ENCODE measurements around the gene FRMD4B. TPM values are rescaled to one million over a fixed set of nuclear protein-coding genes. Genes with fewer than 3 reads are reported as not detected.

Gene FRMD4B
- total RNA-seq, 1 donor from 2014 or later, result 53.5 TPM

DNA sequence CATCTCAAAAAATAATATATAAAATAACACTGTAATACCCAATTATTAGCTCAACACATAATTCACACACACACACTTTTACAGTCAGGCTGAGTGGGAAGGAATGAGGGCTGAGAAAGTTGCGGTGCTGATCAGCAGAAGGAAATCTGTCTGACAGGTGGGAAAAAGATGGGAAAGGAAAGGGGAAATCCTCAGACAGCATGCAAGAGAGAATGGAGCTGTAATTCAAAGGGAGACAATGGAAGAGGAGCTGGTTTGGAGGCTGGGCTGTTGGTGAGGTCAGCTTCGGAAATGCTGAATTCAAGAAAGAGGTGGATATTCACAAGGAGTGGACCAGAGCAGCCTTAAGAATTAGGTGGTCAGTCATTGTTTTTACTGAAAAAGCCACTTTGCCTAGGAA lies 141.8 kb downstream of the FRMD4B start:
- DNase-seq (ENCODE audit: extremely low spot score in 2 of 2), result no peak
- Histone ChIP-seq H3K9me3 (no peaks in the 10 kb centered on the region), H3K4me3 (no peak overlapping the region), H3K36me3 (no peaks in the 10 kb centered on the region), H3K4me1 (no peaks in the 10 kb centered on the region), H3K27ac (no peak overlapping the region), H3K27me3 (no peaks in the 10 kb centered on the region)
- intact Hi-C loops (cut with DNase I), result no loop called here
- TF ChIP-seq CTCF (IDR thresholded peaks at IDR 0.05), result no peak
- no peak for TF ChIP-seq POLR2AphosphoS5 (IDR thresholded peaks at IDR 0.05; ENCODE audit: insufficient read depth in 1 of 2, low read depth in 1 of 2)
- TF ChIP-seq POLR2A (IDR thresholded peaks at IDR 0.05), result no peak

DNA sequence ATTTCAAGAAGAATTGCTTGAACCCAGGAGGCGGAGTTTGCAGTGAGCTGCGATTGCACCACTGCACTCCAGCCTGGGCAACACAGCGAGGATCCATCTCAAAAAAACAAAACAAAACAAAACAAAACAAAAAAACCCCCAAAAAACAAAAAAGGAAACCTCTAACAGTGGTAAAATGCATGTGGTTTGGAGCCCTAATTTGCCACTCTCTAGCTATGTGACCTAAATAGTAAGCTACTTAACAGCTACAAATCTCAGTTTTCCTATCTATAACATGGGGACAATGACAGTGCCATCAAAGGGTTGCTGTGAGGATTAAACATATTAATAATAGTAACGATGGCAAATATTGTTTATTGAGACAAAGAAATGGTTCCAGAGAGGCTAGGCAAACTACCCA lies 144.1 kb downstream of the FRMD4B start:
- no peak for DNase-seq (ENCODE audit: extremely low spot score in 2 of 2)
- no peak overlapping the region for H3K27ac ChIP-seq
- H3K27me3 ChIP-seq, result no peaks in the 10 kb centered on the region
- H3K36me3 ChIP-seq, result no peaks in the 10 kb centered on the region
- H3K9me3 ChIP-seq, result no peaks in the 10 kb centered on the region
- H3K4me3 ChIP-seq, result no peak overlapping the region
- intact Hi-C loops (cut with DNase I), result no loop called here
- peaks cover 5% of the 10 kb centered on the region for H3K4me1 ChIP-seq
- TF ChIP-seq POLR2AphosphoS5 (IDR thresholded peaks at IDR 0.05; ENCODE audit: insufficient read depth in 1 of 2, low read depth in 1 of 2), result no peak
- no peak for TF ChIP-seq CTCF (IDR thresholded peaks at IDR 0.05)
- TF ChIP-seq POLR2A (IDR thresholded peaks at IDR 0.05), result no peak

DNA sequence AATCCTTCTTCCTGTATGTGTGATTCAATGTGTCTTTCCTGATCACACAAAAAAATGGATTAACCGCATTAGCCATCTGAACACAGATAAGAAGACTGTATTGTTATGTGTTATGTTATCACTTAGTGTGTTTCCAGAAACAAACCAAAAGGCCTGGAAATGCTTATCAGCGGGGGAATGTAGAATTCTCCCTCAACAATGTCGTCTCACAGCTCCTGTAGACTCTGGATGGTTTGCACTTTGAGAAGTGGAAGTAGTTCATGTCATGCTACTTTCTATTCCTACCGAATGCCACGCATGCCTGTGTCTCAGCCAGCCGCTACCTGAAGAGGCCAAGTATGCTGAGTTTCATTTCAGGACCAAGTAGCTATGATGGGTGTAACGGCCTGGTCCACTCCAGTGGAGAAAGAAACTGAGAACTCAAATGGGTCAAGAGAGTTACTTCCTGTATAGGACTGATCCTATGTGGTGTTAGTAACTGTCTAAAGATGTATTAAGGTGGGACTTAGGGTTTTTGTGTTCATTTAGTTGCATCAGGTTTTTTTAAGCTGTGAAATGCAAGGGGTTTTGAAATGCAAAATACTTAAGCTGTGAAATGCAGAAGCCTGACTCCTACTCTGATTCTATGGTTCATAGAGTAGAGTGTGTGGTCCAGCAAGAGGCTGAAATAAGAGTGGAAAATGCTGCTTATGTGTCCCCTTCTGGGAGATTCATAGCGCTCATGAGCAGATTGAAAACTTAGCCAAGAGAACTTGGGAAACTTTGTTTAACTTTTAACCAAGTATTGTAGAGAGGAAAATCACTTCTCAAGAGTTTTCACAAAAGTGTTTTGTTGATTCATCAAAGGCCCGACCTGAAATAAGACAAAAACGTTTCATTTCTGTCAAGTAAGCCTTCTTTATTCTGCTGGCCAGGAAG lies 145.0 kb downstream of the FRMD4B start:
- Histone ChIP-seq H3K36me3 (no peaks in the 10 kb centered on the region), H3K4me3 (no peak overlapping the region), H3K4me1 (peaks cover 5% of the 10 kb centered on the region), H3K9me3 (no peaks in the 10 kb centered on the region), H3K27me3 (no peaks in the 10 kb centered on the region), H3K27ac (no peak overlapping the region)
- DNase-seq (ENCODE audit: extremely low spot score in 2 of 2), result no peak
- TF ChIP-seq POLR2A (IDR thresholded peaks at IDR 0.05), result no peak
- no peak for TF ChIP-seq CTCF (IDR thresholded peaks at IDR 0.05)
- no peak for TF ChIP-seq POLR2AphosphoS5 (IDR thresholded peaks at IDR 0.05; ENCODE audit: insufficient read depth in 1 of 2, low read depth in 1 of 2)
- intact Hi-C loops (cut with DNase I), result no loop called here

GRCh38 chr3:69239063-69239462 lies 146.8 kb downstream of the FRMD4B start:
- H3K36me3 ChIP-seq, result no peaks in the 10 kb centered on the region
- peaks cover 5% of the 10 kb centered on the region for H3K4me1 ChIP-seq
- H3K27me3 ChIP-seq, result no peaks in the 10 kb centered on the region
- H3K27ac ChIP-seq, result no peak overlapping the region
- no peak overlapping the region for H3K4me3 ChIP-seq
- H3K9me3 ChIP-seq, result no peaks in the 10 kb centered on the region
- no peak for DNase-seq (ENCODE audit: extremely low spot score in 2 of 2)
- intact Hi-C loops (cut with DNase I), result no loop called here
- no peak for TF ChIP-seq POLR2AphosphoS5 (IDR thresholded peaks at IDR 0.05; ENCODE audit: insufficient read depth in 1 of 2, low read depth in 1 of 2)
- no peak for TF ChIP-seq POLR2A (IDR thresholded peaks at IDR 0.05)
- no peak for TF ChIP-seq CTCF (IDR thresholded peaks at IDR 0.05)

Measured in vagina (tissue), 2 donors.